Stimulated activated CD4-positive, alpha-beta T cell treated with anti-CD3 and anti-CD28 coated beads, Interleukin-1b, Interleukin-23, amount 100 ng/mL, for 4 hours (primary cell): ENCODE data around the gene ABI3.

Experiments used
- DNase-seq, 2 donors: peaks; one replicate each; pipeline ENCODE4 v3.0.0-alpha.2; 2020; ENCODE audit warnings: low read depth in 2 of 2

Gene ABI3

DNA sequence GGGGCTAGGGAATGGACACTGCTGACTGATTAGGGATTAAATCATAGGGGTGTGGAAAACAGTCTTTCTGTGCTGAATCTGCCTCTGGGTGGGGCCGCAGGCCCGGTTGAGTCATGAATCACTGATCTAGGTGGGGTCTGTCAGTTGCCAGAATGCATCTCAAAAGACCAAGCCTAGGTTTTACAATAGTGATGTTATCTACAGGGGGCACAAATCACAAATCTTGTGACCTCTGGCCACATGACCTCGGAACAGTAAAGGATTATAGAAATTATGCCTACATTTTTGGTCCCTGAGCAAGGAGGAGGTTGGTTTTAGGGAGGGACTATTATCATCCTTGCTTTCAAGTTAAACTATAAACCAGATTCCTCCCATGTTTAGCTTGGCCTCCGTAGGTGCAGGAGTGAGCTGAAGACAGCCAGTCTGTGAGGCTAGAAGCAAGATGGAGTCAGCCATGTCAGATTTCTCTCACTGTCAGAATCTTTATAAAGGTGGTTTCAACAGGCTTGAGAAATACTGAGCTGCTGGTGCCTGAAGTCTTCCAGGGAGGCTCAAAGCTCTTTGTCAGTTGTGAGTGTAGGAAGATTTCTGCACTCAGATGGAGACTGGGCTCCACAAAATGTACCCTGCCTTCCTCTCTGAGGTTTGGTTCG lies 13.0 kb upstream of the ABI3 start:
- DNase-seq: no peak

- DNase-seq: no peak
Observed at GRCh38 chr17:49198211-49198610, 12.3 kb upstream of the ABI3 start.

DNA sequence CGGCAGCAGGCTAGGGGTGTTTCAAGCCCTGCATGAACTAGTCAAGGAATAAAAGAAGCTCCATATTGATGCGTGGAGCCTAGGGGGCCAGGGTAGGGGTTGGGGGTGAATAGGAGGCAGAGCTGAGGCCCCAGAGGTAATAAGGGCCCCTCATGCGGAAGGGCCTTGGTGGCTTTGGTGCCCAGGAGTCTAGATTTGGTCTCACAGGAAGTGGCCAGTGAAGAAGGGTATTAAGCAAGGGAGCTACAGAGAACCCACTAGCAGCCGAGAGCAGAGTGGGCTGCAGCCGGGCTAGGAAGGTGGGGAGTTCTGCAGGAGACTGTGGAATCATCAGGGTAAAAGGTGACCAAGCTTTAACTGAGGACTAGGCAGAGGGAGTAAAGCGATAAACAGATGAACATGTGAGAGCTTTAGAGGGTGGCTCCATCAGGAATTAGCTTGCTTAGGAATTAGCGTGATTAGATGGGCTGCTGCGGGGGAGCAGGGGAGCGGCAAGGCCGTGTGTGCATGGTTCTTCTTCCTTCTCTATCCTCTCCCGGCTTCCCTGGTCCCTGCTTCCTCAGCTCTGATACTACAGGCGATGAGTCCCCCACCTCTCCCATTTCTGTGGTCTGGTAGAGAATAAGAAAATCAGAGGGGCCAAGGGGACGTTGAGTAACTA lies 10.0 kb upstream of the ABI3 start:
- DNase-seq: no peak

- DNase-seq: no peak
Observed at GRCh38 chr17:49201481-49201927, 9.0 kb upstream of the ABI3 start.

GRCh38 chr17:49203796-49204195 lies 6.7 kb upstream of the ABI3 start:
- no peak for DNase-seq

DNA sequence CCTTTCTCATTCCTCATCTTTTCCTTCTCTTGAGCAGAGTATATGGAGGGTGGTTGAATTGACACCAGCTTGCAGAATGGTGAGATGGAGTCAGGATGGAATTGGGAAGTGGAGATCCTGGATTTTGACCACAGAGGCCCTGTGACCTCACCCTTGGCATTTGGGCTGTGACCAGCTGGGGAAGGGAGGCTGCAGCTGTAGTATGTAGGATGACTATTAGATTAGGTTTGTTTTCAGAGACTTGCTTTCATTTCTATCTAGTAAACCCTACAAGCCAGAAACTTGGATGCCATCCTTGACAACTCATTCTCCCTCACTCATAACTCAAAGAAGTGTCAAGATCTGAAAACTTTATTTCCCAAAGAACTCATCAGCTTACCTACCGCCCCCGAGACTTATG lies 6.0 kb upstream of the ABI3 start:
- DNase-seq: no peak

GRCh38 chr17:49209061-49209571 lies 1.4 kb upstream of the ABI3 start:
- DNase-seq: no peak

DNA sequence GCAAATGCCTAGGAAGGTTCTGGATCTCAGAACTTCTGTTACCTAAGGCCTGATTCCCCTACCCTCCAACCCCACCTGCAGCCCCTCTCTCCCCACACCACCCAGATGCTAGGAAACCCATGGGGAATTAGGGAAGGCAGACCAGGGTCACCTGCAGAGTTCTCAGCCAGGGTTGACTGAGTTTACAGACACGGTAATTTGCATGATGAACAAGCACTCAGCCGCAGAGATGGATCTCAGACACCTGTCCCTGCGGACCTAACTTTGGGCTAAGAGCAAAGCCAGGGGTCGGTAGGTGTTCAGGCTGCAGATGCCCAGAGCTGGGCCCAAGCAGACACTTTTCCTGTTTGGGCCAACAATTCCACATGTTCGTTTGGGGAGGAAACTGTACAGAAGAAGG lies 2.9 kb downstream of the ABI3 start:
- no peak for DNase-seq

GRCh38 chr17:49213847-49214246 lies 3.3 kb downstream of the ABI3 start:
- no peak for DNase-seq

DNA sequence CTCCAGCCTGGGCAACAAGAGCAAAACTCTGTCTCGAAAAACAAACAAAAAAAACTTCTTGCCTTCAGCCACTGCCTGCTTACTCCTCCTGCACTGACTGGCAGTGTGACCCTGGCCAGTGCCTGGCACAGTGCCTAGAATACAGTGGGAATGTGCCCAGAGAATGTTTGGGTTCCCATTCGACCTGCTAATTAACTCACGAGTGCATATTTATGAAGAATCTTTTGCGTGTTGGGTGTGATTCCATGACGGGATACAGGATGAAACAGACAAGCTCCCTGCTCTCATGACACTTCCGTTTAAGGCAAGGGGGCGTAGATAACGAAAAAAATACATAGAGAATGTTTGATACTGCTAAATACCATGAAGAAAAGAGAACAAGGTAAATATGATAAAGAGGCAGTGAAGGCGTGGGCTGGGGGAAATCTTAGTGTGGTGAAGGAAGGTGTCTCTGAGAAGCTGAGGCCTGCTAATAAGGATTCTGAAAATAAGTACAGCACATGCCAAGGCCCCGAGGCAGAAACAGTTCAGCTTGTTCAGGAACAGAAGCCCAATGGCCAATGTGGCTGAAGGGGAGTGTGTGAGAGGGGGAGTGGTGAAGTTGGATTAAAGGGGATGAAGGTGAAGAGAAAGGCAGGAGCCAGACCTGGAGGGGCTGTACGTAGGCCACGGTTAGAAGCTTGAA lies 4.3 kb downstream of the ABI3 start:
- DNase-seq: no peak

- no peak for DNase-seq
Observed at GRCh38 chr17:49216482-49216881, 6.0 kb downstream of the ABI3 start.

- DNase-seq: no peak
Observed at GRCh38 chr17:49216953-49217650, 6.6 kb downstream of the ABI3 start.

- DNase-seq: peak in 1 of 2 donors; percentile 39
Observed at GRCh38 chr17:49217651-49218413, 7.3 kb downstream of the ABI3 start.

GRCh38 chr17:49218941-49219913 lies 8.7 kb downstream of the ABI3 start:
- DNase-seq: no peak

DNA sequence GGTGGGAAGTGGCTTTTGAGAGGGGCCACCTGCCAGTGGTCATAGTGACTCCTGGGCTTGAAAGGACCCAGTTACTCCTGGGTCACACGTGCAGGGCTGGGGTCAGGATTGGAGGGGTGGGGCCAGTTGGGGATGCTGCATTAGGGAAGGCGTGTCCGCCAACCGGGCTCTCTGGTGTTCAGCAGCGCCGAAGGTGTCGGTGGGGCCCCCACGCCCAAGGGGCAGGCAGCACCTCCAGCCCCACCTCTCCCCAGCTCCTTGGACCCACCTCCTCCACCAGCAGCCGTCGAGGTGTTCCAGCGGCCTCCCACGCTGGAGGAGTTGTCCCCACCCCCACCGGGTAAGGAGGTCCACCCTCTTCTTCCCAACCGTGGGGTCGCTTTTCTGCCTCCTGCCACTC lies 9.5 kb downstream of the ABI3 start:
- DNase-seq: no peak

GRCh38 chr17:49223168-49223516 lies 12.6 kb downstream of the ABI3 start:
- no peak for DNase-seq

DNA sequence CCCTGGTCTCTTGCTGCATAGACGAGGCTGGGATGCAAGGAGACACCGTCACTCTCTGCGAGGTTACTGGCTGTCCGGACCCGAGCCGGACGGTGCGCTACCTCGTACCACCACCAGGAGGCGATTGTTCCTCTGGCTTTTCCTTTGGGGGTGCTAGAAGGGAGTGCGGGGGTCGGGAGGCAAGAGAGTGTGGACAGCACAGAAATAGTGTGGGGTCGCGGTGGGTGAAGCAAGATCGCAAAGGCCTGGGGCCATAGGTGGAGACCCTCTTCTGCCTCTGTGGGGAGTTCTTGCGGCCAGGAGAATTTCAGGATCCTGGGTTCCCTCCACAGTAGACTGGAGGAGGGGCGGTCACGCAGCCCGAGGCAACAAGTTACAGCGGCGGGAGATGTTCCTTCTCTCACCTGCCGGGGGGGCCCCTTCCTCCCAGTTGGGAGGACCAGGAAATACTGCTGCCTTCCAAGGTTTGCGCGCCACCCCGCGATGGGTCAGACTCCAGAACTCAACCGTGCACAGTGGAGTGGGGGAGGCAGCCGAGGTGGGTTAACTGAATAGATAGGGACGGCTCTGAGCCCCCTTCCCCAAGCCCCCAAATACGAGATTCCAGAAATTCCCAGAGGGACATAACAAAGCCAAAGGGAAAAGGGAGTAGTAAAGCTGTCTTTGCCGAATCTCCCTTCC lies 13.2 kb downstream of the ABI3 start:
- DNase-seq: peak; percentile 63 to 66

DNA sequence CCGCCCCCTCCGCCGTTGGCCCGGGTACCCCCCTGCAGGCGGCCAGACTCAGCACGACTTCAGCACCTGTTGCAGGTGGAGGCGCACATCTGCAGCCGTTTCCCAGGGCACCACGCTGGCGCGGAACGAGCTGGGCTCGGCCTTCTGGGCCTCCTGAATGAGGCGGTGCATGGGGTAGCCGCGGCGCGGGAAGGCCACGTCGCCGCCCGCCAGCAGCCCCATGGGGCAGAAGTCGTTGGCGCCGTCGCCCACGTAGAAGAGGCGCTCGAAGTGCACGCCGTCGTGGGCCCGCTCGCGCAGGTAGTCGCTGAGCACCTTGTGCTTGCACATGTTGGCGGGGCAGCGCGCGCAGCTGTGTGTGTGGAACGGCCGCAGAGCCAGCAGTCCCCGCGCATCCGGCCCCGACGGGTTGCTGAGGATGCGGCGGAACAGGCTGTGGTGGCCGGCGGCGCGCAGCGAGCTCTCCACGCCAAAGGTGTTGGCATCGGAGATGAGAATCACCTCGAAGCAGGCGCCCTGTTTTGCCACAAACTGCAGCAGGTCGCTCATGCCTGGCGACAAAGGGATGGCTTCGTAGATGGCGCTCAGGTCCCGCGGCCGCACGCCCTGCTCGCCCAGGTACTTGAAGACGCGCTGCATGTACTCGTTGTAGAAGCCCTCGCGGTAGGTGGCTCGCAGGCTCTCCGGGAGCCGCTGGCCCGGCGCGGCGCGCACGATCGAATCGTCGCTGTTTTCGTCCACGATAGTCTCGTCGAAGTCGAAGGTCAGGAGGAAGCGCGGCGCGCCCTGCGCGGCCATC lies 13.9 kb downstream of the ABI3 start:
- DNase-seq: peak in 1 of 2 donors; percentile 31

DNA sequence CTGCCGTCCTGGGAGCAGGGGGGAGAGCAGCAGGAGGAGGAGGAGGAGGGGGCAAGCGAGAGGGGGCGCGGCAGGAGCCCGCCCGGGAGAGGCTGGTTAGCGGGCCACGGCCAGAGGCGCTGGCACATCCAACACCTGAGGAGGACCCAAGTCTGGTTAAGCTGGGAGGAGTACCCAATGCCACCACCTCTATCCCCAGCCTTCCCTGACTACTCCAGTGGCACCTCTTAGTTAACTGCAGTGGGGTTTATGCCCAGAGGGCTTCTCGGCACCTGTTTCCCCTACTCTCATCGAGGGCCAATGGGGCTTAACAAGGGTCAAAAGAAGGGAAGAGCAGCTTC lies 14.5 kb downstream of the ABI3 start:
- DNase-seq: no peak
